Measurements from ENCODE around the gene ANKRD33. TPM values are rescaled to one million over a fixed set of nuclear protein-coding genes. Genes with fewer than 3 reads are reported as not detected.

ANKRD33 gene
- total RNA-seq, 1 experiment from 2014 or later, result not detected

DNA sequence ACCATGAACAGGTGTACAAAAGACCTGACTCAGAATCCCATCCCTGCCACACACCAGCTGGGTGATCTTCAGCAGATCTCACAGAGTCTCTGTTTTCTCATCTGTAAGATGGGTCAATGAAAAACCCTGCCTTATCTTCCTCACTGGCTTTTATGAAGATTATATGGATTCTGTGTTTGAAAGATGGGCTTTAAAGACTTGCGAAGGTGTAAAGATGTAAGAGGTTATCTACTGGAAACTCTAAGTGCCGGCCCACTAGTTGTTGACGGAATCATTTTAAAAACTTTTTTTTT, 15.3 kb upstream of the ANKRD33 start:
- Histone ChIP-seq H2AFZ (ENCODE audit: low read length) (no peak overlapping the region), H3K4me2 (ENCODE audit: low read length) (no peak overlapping the region), H3K27me3 (ENCODE audit: low read length) (no peaks in the 10 kb centered on the region), H3K9me2 (replicated peaks; ENCODE audit: low read length) (no peaks in the 10 kb centered on the region), H3K9me3 (ENCODE audit: low read length) (no peaks in the 10 kb centered on the region), H4K20me1 (ENCODE audit: low read length) (no peaks in the 10 kb centered on the region), H3K9ac (ENCODE audit: low read length) (no peak overlapping the region), H3K4me1 (ENCODE audit: insufficient read depth, low read length) (no peaks in the 10 kb centered on the region), H3K4me3 (ENCODE audit: low read length) (no peak overlapping the region), H3K79me2 (ENCODE audit: low read length) (no peaks in the 10 kb centered on the region), H3F3A (ENCODE audit: low read length, unreplicated experiment) (no peaks in the 10 kb centered on the region), H3K36me3 (ENCODE audit: low read depth, low read length) (no peaks in the 10 kb centered on the region), H3K27ac (ENCODE audit: low read length) (no peak overlapping the region)
- CTCF ChIA-PET, result no interaction called here
- TF ChIP-seq EZH2 (IDR thresholded peaks at IDR 0.05; ENCODE audit: low read length, unreplicated experiment) (no peak), EZH2phosphoT487 (IDR thresholded peaks at IDR 0.05; ENCODE audit: borderline replicate concordance, low read length) (no peak), CTCF (conservative IDR thresholded peaks at IDR 0.05; ENCODE audit: low read depth, low read length) (no peak)
- BruUV-seq (replicated peaks), result no TSS peak
- POLR2A ChIA-PET (ENCODE audit: unreplicated experiment), result no interaction called here
- intact Hi-C loops (cut with micrococcal nuclease), result no loop called here
- DNase-seq (no peak), ATAC-seq (no peak)

DNA sequence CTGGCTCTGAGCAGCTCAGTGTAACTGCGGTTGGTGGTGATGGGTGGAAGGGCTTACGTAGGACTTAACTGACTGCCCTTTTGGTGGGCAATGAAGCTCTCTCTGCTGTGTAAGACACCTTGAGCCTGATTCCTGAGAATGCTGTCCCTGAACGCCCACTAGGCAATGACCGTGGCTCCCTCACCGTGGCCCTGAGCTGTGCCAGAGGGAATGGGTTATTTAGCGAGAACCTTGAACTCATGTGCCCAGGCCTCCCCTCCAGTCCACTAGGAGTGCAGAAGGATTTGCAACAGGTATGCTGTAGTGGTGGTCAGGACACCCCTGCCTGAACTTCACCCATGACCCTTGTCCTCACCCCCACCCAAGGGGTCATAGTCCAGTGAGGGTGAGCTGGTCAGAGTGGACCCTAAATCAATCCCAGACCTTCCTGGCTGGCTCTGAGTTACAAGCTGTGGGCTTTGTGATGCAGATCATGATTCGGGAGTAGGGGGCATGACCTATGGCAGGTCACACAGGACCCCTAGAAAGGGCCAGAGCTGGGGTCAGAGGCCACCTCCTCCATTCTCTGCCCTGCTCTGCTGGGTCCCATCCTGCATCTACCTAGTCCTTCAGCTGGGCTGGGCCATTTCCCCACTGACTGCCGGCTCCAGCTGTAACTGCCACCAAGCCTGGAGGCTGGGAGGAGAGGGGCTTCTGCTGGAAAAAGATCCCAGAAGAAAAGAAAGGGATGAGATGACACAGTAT, 14.5 kb upstream of the ANKRD33 start:
- H2AFZ ChIP-seq (ENCODE audit: low read length), result no peak overlapping the region
- no peaks in the 10 kb centered on the region for H4K20me1 ChIP-seq (ENCODE audit: low read length)
- no peak for DNase-seq
- H3K9ac ChIP-seq (ENCODE audit: low read length), result no peak overlapping the region
- no peak overlapping the region for H3K4me3 ChIP-seq (ENCODE audit: low read length)
- no peaks in the 10 kb centered on the region for H3K4me1 ChIP-seq (ENCODE audit: insufficient read depth, low read length)
- no peaks in the 10 kb centered on the region for H3K36me3 ChIP-seq (ENCODE audit: low read depth, low read length)
- intact Hi-C loops (cut with micrococcal nuclease), result no loop called here
- POLR2A ChIA-PET (ENCODE audit: unreplicated experiment), result no interaction called here
- no peaks in the 10 kb centered on the region for H3K79me2 ChIP-seq (ENCODE audit: low read length)
- H3F3A ChIP-seq (ENCODE audit: low read length, unreplicated experiment), result no peaks in the 10 kb centered on the region
- H3K9me3 ChIP-seq (ENCODE audit: low read length), result no peaks in the 10 kb centered on the region
- no peak overlapping the region for H3K4me2 ChIP-seq (ENCODE audit: low read length)
- H3K9me2 ChIP-seq (replicated peaks; ENCODE audit: low read length), result no peaks in the 10 kb centered on the region
- no peak for ATAC-seq
- H3K27me3 ChIP-seq (ENCODE audit: low read length), result no peaks in the 10 kb centered on the region
- CTCF ChIA-PET, result no interaction called here
- H3K27ac ChIP-seq (ENCODE audit: low read length), result no peak overlapping the region
- no TSS peak for BruUV-seq (replicated peaks)
- TF ChIP-seq EZH2phosphoT487 (IDR thresholded peaks at IDR 0.05; ENCODE audit: borderline replicate concordance, low read length), result no peak
- no peak for TF ChIP-seq CTCF (conservative IDR thresholded peaks at IDR 0.05; ENCODE audit: low read depth, low read length)
- TF ChIP-seq EZH2 (IDR thresholded peaks at IDR 0.05; ENCODE audit: low read length, unreplicated experiment), result no peak

DNA sequence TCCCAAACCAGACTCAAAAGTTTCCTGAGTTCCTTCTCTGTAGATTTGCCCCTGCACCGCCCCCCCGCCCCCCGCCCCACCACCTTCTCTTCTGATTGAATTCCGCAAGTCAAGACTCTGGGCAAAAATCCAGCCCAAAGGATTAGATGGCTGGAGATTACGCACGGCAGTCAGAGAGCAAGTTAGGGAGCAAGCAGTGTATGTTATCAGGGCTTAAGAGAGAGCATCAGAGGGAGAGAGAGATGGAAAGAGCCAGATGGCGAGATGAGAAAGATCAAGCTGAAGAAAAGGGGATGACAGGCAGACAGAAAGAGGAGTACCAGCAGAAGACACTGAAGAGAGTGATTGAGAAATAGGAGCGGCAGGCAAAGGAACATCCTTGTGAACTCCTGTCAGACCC, 13.9 kb upstream of the ANKRD33 start:
- DNase-seq (no peak), ATAC-seq (no peak)
- H2AFZ ChIP-seq (ENCODE audit: low read length), result no peak overlapping the region
- H3F3A ChIP-seq (ENCODE audit: low read length, unreplicated experiment), result no peaks in the 10 kb centered on the region
- CTCF ChIA-PET, result no interaction called here
- no peaks in the 10 kb centered on the region for H3K9me2 ChIP-seq (replicated peaks; ENCODE audit: low read length)
- no peaks in the 10 kb centered on the region for H4K20me1 ChIP-seq (ENCODE audit: low read length)
- H3K79me2 ChIP-seq (ENCODE audit: low read length), result no peaks in the 10 kb centered on the region
- H3K27ac ChIP-seq (ENCODE audit: low read length), result no peak overlapping the region
- no peak overlapping the region for H3K9ac ChIP-seq (ENCODE audit: low read length)
- no peaks in the 10 kb centered on the region for H3K36me3 ChIP-seq (ENCODE audit: low read depth, low read length)
- intact Hi-C loops (cut with micrococcal nuclease), result no loop called here
- H3K9me3 ChIP-seq (ENCODE audit: low read length), result no peaks in the 10 kb centered on the region
- TF ChIP-seq CTCF (conservative IDR thresholded peaks at IDR 0.05; ENCODE audit: low read depth, low read length), result no peak
- TF ChIP-seq EZH2 (IDR thresholded peaks at IDR 0.05; ENCODE audit: low read length, unreplicated experiment), result no peak
- no peak for TF ChIP-seq EZH2phosphoT487 (IDR thresholded peaks at IDR 0.05; ENCODE audit: borderline replicate concordance, low read length)
- no peaks in the 10 kb centered on the region for H3K4me1 ChIP-seq (ENCODE audit: insufficient read depth, low read length)
- H3K4me2 ChIP-seq (ENCODE audit: low read length), result no peak overlapping the region
- POLR2A ChIA-PET (ENCODE audit: unreplicated experiment), result no interaction called here
- BruUV-seq (replicated peaks), result no TSS peak
- no peaks in the 10 kb centered on the region for H3K27me3 ChIP-seq (ENCODE audit: low read length)
- H3K4me3 ChIP-seq (ENCODE audit: low read length), result no peak overlapping the region
